ENCODE measurements around the gene OR51B4.

OR51B4 gene

GRCh38 chr11:5286901-5287300, 14.8 kb downstream of the OR51B4 start:
- H3K4me3 ChIP-seq (ENCODE audit: insufficient read depth, low read length, poor library complexity, severe bottlenecking), result no peak overlapping the region
- no peak overlapping the region for H2AFZ ChIP-seq (ENCODE audit: low read depth, low read length, severe bottlenecking)
- TF ChIP-seq EZH2phosphoT487 (conservative IDR thresholded peaks at IDR 0.05; ENCODE audit: low read length) (no peak), CTCF (IDR thresholded peaks at IDR 0.05; ENCODE audit: insufficient read depth, low read length, poor library complexity, severe bottlenecking) (no peak)
- no peak overlapping the region for H3K27ac ChIP-seq (ENCODE audit: low read depth, low read length)
- no peaks in the 10 kb centered on the region for H3K9me3 ChIP-seq (ENCODE audit: insufficient read depth, low read length)
- H4K20me1 ChIP-seq (ENCODE audit: low read depth, low read length), result no peaks in the 10 kb centered on the region
- no peak overlapping the region for H3K9ac ChIP-seq (ENCODE audit: low read length)
- H3K36me3 ChIP-seq (ENCODE audit: low read length), result no peaks in the 10 kb centered on the region
- no peaks in the 10 kb centered on the region for H3K27me3 ChIP-seq (ENCODE audit: low read length)
- H3K4me2 ChIP-seq (ENCODE audit: low read depth, low read length, poor library complexity, severe bottlenecking), result no peak overlapping the region
- no peaks in the 10 kb centered on the region for H3F3A ChIP-seq (ENCODE audit: insufficient read depth)
- H3K9me2 ChIP-seq (replicated peaks; ENCODE audit: insufficient read depth, low read length), result no peaks in the 10 kb centered on the region
- H3K79me2 ChIP-seq (ENCODE audit: insufficient read depth, low read length), result no peaks in the 10 kb centered on the region

DNA sequence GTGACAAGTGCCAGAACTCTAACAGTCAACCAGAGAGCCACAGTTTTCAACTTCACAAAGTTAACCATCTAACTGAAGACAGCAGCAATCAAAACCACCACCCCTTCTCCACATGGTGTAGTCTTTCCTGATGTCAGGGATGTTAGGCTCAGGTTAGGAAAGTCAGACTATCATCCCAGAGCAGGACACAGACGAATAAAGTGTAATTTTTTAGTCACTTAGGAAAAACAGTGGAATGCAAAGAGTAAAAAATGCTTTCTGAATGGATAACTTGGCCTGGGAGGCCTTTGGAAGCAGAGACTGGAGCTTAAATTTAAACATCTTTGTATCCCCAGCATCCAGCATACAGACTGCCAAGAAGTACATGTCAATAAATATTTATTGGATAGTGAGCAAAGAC, 15.4 kb downstream of the OR51B4 start:
- Histone ChIP-seq H2AFZ (ENCODE audit: low read depth, low read length, severe bottlenecking) (no peak overlapping the region), H3K27me3 (ENCODE audit: low read length) (no peaks in the 10 kb centered on the region), H3K9me3 (ENCODE audit: insufficient read depth, low read length) (no peaks in the 10 kb centered on the region), H3K4me2 (ENCODE audit: low read depth, low read length, poor library complexity, severe bottlenecking) (no peak overlapping the region), H3K27ac (ENCODE audit: low read depth, low read length) (no peak overlapping the region), H3K9me2 (replicated peaks; ENCODE audit: insufficient read depth, low read length) (no peaks in the 10 kb centered on the region), H3K36me3 (ENCODE audit: low read length) (no peaks in the 10 kb centered on the region), H4K20me1 (ENCODE audit: low read depth, low read length) (no peaks in the 10 kb centered on the region), H3K9ac (ENCODE audit: low read length) (no peak overlapping the region), H3K4me3 (ENCODE audit: insufficient read depth, low read length, poor library complexity, severe bottlenecking) (no peak overlapping the region), H3F3A (ENCODE audit: insufficient read depth) (no peaks in the 10 kb centered on the region), H3K79me2 (ENCODE audit: insufficient read depth, low read length) (no peaks in the 10 kb centered on the region)
- no peak for TF ChIP-seq CTCF (IDR thresholded peaks at IDR 0.05; ENCODE audit: insufficient read depth, low read length, poor library complexity, severe bottlenecking)
- TF ChIP-seq EZH2phosphoT487 (conservative IDR thresholded peaks at IDR 0.05; ENCODE audit: low read length), result no peak

DNA sequence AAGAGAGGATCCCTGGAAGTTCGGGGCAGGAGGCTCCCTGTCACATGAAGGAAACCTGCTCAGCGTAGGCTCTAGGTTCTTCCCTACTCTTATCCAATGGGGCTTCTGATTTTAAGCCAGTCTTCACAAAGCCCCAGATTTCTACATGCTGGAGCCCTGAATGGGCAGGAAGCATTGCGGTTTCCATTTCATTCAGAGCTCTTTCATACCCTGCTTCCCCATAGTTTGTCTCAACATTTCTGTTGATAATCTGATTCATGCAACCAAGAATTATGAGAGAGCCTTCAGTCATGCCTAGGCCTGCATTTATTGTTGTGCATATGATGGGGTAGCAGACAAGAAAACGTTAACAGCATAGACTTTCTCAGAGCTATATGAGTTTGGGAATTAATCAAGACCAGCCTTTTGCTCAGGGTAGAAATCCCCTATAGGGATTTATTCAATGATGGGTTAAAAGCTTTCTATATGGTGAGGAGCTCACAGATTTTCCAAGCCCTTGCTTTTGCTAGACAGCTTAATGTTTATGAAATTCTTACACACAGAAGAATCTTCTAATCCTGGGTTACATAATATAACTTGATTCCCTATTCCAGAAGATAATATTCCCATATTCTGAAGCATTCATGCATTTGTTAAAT, 15.9 kb downstream of the OR51B4 start:
- Histone ChIP-seq H4K20me1 (ENCODE audit: low read depth, low read length) (no peaks in the 10 kb centered on the region), H3K27me3 (ENCODE audit: low read length) (no peaks in the 10 kb centered on the region), H3K27ac (ENCODE audit: low read depth, low read length) (no peak overlapping the region), H3F3A (ENCODE audit: insufficient read depth) (no peaks in the 10 kb centered on the region), H3K79me2 (ENCODE audit: insufficient read depth, low read length) (no peaks in the 10 kb centered on the region), H3K9me2 (replicated peaks; ENCODE audit: insufficient read depth, low read length) (no peaks in the 10 kb centered on the region), H3K36me3 (ENCODE audit: low read length) (no peaks in the 10 kb centered on the region), H3K9ac (ENCODE audit: low read length) (no peak overlapping the region), H2AFZ (ENCODE audit: low read depth, low read length, severe bottlenecking) (no peak overlapping the region), H3K4me2 (ENCODE audit: low read depth, low read length, poor library complexity, severe bottlenecking) (no peak overlapping the region), H3K9me3 (ENCODE audit: insufficient read depth, low read length) (no peaks in the 10 kb centered on the region), H3K4me3 (ENCODE audit: insufficient read depth, low read length, poor library complexity, severe bottlenecking) (no peak overlapping the region)
- TF ChIP-seq CTCF (IDR thresholded peaks at IDR 0.05; ENCODE audit: insufficient read depth, low read length, poor library complexity, severe bottlenecking), result no peak
- TF ChIP-seq EZH2phosphoT487 (conservative IDR thresholded peaks at IDR 0.05; ENCODE audit: low read length), result no peak
